Parathyroid adenoma (tissue), 2 donors: ENCODE measurements around the gene CPA4.

ENCODE experiments used
- H2AFZ ChIP-seq: fragments of 300-600 bp; sonication (generic); one replicate; pipeline ENCODE4 v1.7.0; 2017; ENCODE audit warnings: antibody characterized with exemption, mild to moderate bottlenecking
- H3K27ac ChIP-seq: fragments of 300-600 bp; sonication (generic); one replicate; pipeline ENCODE4 v1.7.0; 2017
- H3K27me3 ChIP-seq: fragments of 300-600 bp; sonication (generic); one replicate; pipeline ENCODE4 v1.7.0; 2017; ENCODE audit warnings: low read length; ENCODE audit not compliant: control insufficient read depth, insufficient read depth
- H3K36me3 ChIP-seq: fragments of 300-600 bp; sonication (generic); one replicate; pipeline ENCODE4 v1.7.0; 2017; ENCODE audit warnings: low read length; ENCODE audit not compliant: control insufficient read depth, insufficient read depth
- H3K4me1 ChIP-seq: fragments of 300-600 bp; sonication (generic); one replicate; pipeline ENCODE4 v1.7.0; 2017; ENCODE audit warnings: control low read depth
- H3K4me2 ChIP-seq: fragments of 300-600 bp; sonication (generic); one replicate; pipeline ENCODE4 v1.7.0; 2017; ENCODE audit warnings: low read length
- H3K4me3 ChIP-seq: fragments of 300-600 bp; sonication (generic); one replicate; pipeline ENCODE4 v1.7.0; 2017; ENCODE audit warnings: low read depth, low read length
- H3K79me2 ChIP-seq: fragments of 300-600 bp; sonication (generic); one replicate; pipeline ENCODE4 v1.7.0; 2017; ENCODE audit warnings: control low read depth
- H3K9ac ChIP-seq: fragments of 300-600 bp; sonication (generic); one replicate; pipeline ENCODE4 v1.7.0; 2017; ENCODE audit warnings: mild to moderate bottlenecking
- H3K9me3 ChIP-seq: fragments of 300-600 bp; sonication (generic); one replicate; pipeline ENCODE4 v1.7.0; 2017; ENCODE audit warnings: low read length; ENCODE audit not compliant: control insufficient read depth
- CTCF ChIP-seq: fragments of 300-600 bp; sonication (generic); IDR thresholded peaks from one replicate; pipeline ENCODE4 v1.7.0; 2017; ENCODE audit warnings: antibody characterized with exemption, mild to moderate bottlenecking
- donor health status: primary hyperparathyroidism.

The CPA4 gene

GRCh38 chr7:130356876-130357611 is 64.1 kb downstream of the CPA4 start:
- no peak for TF ChIP-seq CTCF
- no peak overlapping the region for H2AFZ ChIP-seq
- no peak overlapping the region for H3K4me3 ChIP-seq
- H3K27me3 ChIP-seq: no peaks in the 10 kb centered on the region
- no peak overlapping the region for H3K4me2 ChIP-seq
- no peaks in the 10 kb centered on the region for H3K79me2 ChIP-seq
- no peaks in the 10 kb centered on the region for H3K4me1 ChIP-seq
- H3K9me3 ChIP-seq: no peaks in the 10 kb centered on the region
- H3K27ac ChIP-seq: peak overlapping the region; percentile 11
- H3K9ac ChIP-seq: no peak overlapping the region
- no peaks in the 10 kb centered on the region for H3K36me3 ChIP-seq

- Histone ChIP-seq H3K4me3 (no peak overlapping the region), H3K9ac (no peak overlapping the region), H3K27ac (no peak overlapping the region), H3K36me3 (no peaks in the 10 kb centered on the region), H3K27me3 (no peaks in the 10 kb centered on the region), H3K4me2 (no peak overlapping the region), H3K4me1 (no peaks in the 10 kb centered on the region), H3K79me2 (no peaks in the 10 kb centered on the region), H3K9me3 (no peaks in the 10 kb centered on the region), H2AFZ (no peak overlapping the region)
- no peak for TF ChIP-seq CTCF
Observed at GRCh38 chr7:130358471-130358870, 65.5 kb downstream of the CPA4 start.

- Histone ChIP-seq H3K36me3 (no peaks in the 10 kb centered on the region), H3K9ac (no peak overlapping the region), H2AFZ (no peak overlapping the region), H3K9me3 (no peaks in the 10 kb centered on the region), H3K4me1 (no peaks in the 10 kb centered on the region), H3K4me3 (no peak overlapping the region), H3K27me3 (no peaks in the 10 kb centered on the region), H3K27ac (no peak overlapping the region), H3K4me2 (no peak overlapping the region), H3K79me2 (no peaks in the 10 kb centered on the region)
- TF ChIP-seq CTCF: no peak
Observed at GRCh38 chr7:130359276-130359857, 66.4 kb downstream of the CPA4 start.

GRCh38 chr7:130360518-130360917 is 67.6 kb downstream of the CPA4 start:
- Histone ChIP-seq H3K79me2 (no peaks in the 10 kb centered on the region), H3K9me3 (no peaks in the 10 kb centered on the region), H3K9ac (no peak overlapping the region), H3K4me2 (no peak overlapping the region), H2AFZ (no peak overlapping the region), H3K27me3 (no peaks in the 10 kb centered on the region), H3K36me3 (no peaks in the 10 kb centered on the region), H3K4me1 (no peaks in the 10 kb centered on the region), H3K4me3 (no peak overlapping the region), H3K27ac (no peak overlapping the region)
- no peak for TF ChIP-seq CTCF

- no peak overlapping the region for H3K27ac ChIP-seq
- H3K4me1 ChIP-seq: no peaks in the 10 kb centered on the region
- no peaks in the 10 kb centered on the region for H3K36me3 ChIP-seq
- no peak overlapping the region for H3K4me3 ChIP-seq
- no peak overlapping the region for H2AFZ ChIP-seq
- H3K27me3 ChIP-seq: no peaks in the 10 kb centered on the region
- TF ChIP-seq CTCF: no peak
- H3K9ac ChIP-seq: no peak overlapping the region
- no peaks in the 10 kb centered on the region for H3K9me3 ChIP-seq
- H3K79me2 ChIP-seq: no peaks in the 10 kb centered on the region
- no peak overlapping the region for H3K4me2 ChIP-seq
Observed at GRCh38 chr7:130361681-130362080, 68.7 kb downstream of the CPA4 start.
